NCI-H345 treated with DMSO at 0.1 percent for 48 hours (cell line): Measurements from ENCODE around the gene CD38.
"Not testable (repeated sequence)": the region's sequence is repeated elsewhere in the genome, so short reads cannot be mapped to it uniquely, and the experiment has no call there.

ENCODE experiments used
- DNase-seq: peaks from one replicate; lab custom pipeline; 2025; ENCODE audit not compliant: unreplicated experiment; lab: John Stamatoyannopoulos, UW

The CD38 gene

DNA sequence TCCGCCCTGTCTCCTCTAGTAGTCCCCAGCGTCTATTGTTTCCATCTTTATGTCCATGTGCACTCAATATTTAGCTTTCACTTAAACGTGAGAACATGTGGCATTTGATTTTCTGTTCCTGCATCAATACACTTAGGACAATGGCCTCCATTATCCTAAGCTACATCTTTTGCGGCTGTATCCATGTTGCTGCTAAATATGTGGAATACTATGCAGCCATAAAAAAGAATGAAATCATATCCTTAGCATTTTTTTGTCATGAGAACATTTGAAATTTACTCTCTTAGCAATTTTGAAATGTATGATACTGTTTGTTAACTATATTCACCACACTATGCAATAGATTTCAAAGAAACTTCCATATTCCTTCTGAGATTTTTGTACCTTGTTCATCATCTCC is 19.8 kb upstream of the CD38 start:
- no peak for DNase-seq

DNA sequence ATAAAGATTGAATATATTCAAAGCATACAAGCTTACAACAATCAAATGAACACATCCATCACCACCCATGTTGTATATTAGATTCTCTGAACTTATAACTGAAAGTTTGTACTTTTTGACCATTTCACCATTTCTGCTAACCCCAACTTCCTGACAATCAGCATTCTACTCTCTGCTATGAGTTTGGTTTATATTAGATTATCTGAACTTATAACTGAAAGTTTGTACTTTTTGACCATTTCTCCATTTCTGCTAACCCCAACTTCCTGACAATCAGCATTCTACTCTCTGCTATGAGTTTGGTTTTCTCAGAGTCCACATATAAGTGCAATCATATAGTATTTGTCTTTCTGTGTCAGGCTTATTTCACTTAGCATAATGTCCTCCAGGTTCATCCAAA is 15.7 kb upstream of the CD38 start:
- not testable (repeated sequence) for DNase-seq

GRCh38 chr4:15765391-15765790 is 12.7 kb upstream of the CD38 start:
- DNase-seq = no peak

DNA sequence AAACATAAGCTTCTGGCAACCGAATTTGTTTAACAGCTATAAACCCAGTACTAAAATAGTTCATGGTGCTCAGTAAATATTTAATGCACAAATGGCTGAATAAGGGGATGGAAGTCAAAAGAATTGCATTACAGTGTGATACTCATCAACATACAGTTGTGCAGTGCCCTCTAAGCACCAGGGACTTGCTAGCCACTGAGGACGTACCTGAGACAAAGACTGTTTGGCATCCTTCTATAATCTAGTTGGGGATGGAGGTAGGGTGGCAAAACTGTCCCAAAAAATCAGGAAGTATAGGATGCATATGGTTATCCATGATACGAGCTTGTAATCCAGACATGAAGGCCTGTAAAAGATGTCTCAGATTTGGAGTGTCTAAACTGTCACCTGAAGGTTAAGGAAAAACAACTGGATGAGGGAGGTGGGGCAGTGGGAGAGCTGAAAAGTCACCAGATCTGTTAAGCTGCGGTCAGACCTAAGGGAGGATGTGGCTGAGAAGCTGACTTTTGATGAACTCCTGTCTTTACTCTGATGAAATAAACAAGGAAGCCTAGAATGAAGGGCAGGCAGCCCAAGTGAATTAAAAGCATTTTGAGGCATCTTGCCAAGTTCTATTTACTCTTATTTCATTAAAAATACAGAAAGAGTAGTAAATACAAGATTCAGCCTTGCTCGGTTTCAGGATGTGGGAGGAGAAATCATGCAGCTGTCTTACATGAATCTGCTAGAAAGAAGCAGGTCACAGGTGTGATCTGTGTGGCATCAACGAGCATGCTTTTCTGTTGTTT is 12.0 kb upstream of the CD38 start:
- DNase-seq = no peak

- no peak for DNase-seq
Observed at GRCh38 chr4:15766821-15767220, 11.3 kb upstream of the CD38 start.

- DNase-seq = no peak
Observed at GRCh38 chr4:15769202-15769601, 8.9 kb upstream of the CD38 start.

DNA sequence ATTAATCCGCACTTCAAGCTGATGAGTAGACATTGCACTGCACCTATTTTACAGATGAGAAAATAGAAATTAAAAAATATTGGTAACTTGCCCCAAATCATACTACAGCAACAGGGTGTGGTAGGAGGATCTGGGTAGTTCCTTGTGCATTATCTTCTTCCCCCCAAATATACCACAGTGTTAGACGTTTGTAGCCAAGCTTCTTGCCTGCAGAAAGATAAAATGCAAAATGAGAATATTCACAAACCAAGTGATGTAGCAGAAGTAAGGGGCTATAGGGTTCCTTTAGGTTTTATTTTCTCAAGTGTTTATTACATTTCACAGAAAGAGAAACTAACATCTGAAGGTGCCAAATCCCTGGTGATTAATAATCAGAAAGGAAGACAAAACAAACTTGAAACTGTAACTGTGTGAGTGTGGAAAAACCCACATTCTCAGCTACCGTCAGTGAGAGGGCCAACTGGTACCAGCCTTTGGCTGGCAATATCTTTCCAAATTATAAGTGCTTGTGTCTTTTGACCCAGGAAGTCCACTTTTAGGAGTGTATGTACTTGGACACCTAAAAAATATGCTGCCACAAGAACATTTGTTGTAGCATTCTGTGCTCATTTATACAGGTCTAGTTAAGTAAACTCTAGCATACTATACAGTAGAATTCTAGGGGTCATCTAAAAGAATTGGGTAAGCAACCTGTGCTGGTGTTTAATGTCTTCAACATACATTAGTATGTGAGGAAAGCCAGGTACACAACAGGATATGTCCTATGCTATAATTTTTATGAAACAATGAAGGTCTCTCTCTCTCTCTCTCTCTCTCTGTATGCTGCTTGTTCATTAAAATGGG is 6.7 kb upstream of the CD38 start:
- DNase-seq = no peak

DNA sequence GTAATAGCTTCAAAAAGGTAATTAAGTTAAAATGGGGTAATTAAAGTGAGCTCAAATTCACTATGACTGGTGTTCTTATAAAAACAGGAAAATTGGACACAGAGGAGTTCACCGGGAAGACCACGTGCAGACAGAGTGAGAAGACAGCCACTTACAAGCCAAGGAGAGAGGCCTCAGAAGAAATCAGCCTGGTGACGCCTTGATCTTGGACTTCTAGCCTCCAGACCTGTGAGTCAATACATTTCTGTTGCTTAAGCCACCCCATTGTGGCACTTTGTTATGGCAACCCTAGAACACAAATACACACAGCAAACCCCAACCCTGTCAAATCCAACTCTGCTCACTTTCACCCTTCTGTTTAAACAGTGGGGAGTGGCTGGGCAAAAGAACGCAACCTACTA is 4.1 kb upstream of the CD38 start:
- no peak for DNase-seq

GRCh38 chr4:15776871-15777648 is 1.1 kb upstream of the CD38 start:
- DNase-seq = no peak

DNA sequence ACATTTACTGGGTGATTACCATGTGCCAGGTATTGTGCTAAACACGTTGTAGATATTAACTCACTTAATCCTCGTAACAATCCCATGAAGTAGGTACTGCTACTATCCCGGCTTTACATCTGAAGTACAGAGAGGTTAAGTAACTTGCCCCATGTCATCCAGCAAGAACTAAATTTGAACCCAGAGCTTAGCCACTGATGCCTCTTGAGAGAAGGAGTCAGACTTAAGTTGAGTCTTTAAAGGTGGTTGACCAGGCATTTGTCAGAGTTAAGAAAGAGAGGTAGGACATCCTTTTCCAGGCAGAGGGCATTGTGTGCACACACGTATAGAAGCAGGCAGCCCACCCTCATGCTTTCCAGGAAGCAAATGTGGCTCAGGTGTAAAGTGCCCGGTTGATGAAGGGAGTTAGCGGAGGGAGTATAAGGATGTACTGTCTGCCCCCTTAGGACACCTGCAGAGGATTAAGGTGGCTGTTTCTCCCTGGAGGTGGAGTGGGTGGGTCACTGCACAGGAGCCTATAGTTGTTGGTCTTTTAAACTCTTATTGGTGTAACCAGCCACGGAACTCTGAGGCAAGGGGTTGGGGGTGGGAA is 335 bp upstream of the CD38 start:
- DNase-seq = no peak

- DNase-seq = no peak
Observed at GRCh38 chr4:15779306-15779705, 1.2 kb downstream of the CD38 start.

DNA sequence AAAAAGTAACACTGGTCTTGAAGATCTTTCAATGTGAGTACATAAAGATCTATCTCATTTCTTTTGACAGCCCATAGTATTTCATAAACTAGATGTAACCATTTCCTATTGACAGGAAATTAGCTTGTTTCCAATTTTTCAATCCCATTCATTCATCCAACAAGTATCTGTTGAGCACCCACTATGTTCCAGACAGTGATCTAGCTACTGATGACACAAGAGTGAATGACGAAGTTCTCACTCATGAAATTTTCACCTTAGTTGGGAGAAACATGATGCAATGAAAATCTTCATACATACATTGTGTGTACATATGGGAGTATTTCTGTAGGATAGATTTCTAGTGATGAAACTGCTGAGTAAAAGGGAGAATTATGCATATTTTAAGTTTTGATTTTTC is 1.7 kb downstream of the CD38 start:
- no peak for DNase-seq

DNA sequence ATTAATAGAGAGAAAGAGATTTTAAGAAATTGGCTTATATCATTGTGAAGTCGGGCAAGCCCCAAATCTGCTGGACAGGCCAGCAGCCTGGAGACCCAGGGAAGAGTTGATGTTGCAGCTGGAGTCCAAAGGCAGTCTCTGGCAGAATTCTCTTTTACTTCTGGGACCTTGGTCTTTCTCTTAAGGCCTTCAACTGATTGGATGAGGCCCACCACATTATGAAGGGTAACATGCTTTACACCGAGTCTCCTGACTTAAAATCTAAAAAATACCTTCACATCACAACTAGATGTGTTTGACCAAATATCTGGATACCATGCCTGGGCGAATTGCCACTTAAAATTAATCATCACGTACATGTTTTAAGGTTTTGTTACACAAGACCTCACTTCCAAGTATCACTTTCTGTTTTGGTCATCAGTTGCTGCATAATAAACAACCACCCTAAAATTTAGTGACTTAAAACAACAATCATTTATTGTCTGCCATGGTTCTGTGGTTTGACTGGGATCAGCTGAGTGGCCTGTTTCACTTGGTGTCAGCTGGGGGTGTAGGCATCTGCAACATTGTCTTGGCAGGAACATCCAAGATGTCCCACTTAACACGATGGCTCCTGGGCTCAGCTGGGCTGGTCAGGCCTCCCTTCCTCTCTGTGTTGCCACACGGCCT is 3.4 kb downstream of the CD38 start:
- DNase-seq = no peak

DNA sequence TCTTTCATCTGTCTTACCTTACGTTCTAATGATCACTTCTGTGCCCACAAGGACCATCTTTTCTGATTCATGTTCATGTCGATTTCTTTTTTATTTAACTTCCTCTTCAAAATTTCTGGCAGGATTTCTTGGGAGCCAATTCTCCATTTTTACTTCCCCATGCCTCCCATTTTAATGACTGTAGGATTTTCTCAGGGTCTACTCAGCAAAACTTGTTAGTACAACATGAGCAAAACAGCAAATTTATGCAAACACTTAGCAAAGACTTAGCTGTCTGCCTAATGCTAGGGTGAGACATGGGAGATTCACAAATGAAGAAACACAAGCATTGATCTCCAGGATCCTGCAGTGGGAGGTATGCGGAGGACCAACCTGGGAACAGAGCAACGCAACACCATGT is 5.5 kb downstream of the CD38 start:
- no peak for DNase-seq

- no peak for DNase-seq
Observed at GRCh38 chr4:15784959-15785634, 7.0 kb downstream of the CD38 start.

GRCh38 chr4:15786743-15787142 is 8.6 kb downstream of the CD38 start:
- DNase-seq = no peak

DNA sequence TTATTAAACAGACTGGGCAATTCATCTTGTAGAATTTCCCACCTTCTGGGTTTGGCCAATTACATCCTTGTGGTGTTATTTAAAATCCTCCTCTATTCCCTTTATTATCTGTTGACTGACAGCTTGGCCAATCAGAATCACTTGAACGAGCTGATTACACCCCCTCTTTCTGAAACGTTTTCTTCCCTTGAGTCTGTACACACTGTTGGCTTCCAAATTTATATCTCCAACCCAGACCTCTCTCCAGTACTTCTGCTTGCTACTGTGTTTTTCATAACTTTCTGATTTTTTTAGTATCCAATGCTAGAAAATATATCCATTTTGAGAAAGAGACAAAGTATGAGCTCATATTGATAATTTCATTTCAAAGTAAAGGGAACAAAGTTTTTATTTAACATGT is 14.8 kb downstream of the CD38 start:
- DNase-seq = no peak

DNA sequence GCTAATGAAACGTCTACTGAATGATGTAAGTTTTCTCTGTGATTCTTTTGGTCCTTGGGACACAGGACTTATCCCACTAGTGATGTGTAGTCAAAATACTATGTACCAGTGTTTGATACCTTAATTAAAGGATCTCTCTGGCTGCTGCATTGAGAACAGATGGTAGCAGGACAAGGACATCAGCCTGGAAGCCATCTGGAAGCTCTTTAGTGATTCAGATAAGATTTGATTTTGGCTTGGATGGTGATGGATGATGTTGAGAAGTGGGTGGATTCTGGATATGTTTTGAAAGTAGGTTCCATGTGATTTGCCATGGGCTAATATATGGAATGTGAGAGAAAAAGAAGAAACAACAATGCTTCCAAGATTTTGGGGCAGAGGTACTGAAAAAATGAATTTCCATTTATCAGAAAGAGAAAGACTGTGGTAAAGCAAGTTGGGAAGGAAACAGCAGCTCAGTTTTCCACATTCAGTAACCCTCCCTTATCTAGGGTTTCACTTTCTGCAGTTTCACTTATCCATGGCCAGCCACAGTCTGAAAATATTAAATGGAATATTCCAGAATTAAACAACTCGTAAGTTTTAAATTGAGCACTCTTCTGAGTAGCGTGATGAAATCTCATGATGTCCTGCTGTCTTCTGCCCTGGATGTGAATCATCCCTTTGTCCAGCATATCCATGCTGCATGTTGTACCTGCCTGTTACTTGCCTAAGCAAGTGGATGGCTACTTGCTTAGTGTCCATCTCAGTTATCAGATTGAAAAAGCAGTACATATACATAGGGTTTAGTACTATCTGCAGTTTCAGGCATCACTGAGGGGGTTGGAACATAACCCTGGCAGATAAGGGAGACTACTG is 15.6 kb downstream of the CD38 start:
- no peak for DNase-seq

DNA sequence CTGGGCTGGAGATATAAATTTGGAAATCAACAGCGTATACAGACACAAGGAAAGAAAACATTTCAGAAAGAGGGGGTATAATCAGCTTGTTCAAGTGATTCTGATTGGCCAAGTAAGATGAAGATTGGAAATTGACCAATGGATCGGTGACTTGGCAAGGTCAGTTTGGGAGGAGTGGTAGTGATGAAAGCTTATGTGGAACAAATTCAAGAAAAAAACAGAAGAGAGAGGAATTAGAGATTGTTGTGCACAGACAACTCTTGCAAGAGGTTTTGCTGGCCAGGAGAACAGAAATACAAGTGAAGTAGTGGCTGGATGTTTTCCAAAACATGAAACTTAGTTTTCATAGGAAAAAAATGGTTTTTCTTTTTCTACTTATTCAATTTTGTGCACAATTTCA is 16.3 kb downstream of the CD38 start:
- no peak for DNase-seq
